ENCODE measurements around the gene EIF5AL1.
"Not testable (repeated sequence)": the region's sequence is repeated elsewhere in the genome, so short reads cannot be mapped to it uniquely, and the experiment has no call there.

Gene EIF5AL1

GRCh38 chr10:79494871-79495705 lies 17.2 kb upstream of the EIF5AL1 start:
- Histone ChIP-seq H3K4me1 (ENCODE audit: control insufficient read depth in 5 of 5, insufficient read depth in 5 of 5, low read length in 5 of 5) (peaks cover 3 to 23% (median 16%) of the 10 kb centered on the region in 5 donors), H3K4me3 (ENCODE audit: low read depth in 1 of 5, low read length in 5 of 5) (no peak overlapping the region), H3K27me3 (ENCODE audit: control insufficient read depth in 5 of 5, insufficient read depth in 4 of 5, low read length in 5 of 5) (no peaks in the 10 kb centered on the region), H3K27ac (ENCODE audit: low read depth, low read length) (no peak overlapping the region), H3K9ac (ENCODE audit: low read length in 5 of 5) (no peak overlapping the region), H3K36me3 (ENCODE audit: control insufficient read depth in 5 of 5, insufficient read depth in 5 of 5, low read length in 5 of 5) (no peaks in the 10 kb centered on the region), H3K9me3 (ENCODE audit: control insufficient read depth in 5 of 5, low read length in 5 of 5) (no peaks in the 10 kb centered on the region)

GRCh38 chr10:79495791-79496190 lies 16.5 kb upstream of the EIF5AL1 start:
- H3K9ac ChIP-seq (ENCODE audit: low read length in 5 of 5), result no peak overlapping the region
- H3K27ac ChIP-seq (ENCODE audit: low read depth, low read length), result no peak overlapping the region
- H3K9me3 ChIP-seq (ENCODE audit: control insufficient read depth in 5 of 5, low read length in 5 of 5), result no peaks in the 10 kb centered on the region
- H3K27me3 ChIP-seq (ENCODE audit: control insufficient read depth in 5 of 5, insufficient read depth in 4 of 5, low read length in 5 of 5), result no peaks in the 10 kb centered on the region
- peaks cover 3 to 16% (median 10%) of the 10 kb centered on the region in 5 donors for H3K4me1 ChIP-seq (ENCODE audit: control insufficient read depth in 5 of 5, insufficient read depth in 5 of 5, low read length in 5 of 5)
- no peaks in the 10 kb centered on the region for H3K36me3 ChIP-seq (ENCODE audit: control insufficient read depth in 5 of 5, insufficient read depth in 5 of 5, low read length in 5 of 5)
- no peak overlapping the region for H3K4me3 ChIP-seq (ENCODE audit: low read depth in 1 of 5, low read length in 5 of 5)

- Histone ChIP-seq H3K9ac (ENCODE audit: low read length in 5 of 5) (no peak overlapping the region), H3K4me1 (ENCODE audit: control insufficient read depth in 5 of 5, insufficient read depth in 5 of 5, low read length in 5 of 5) (peaks cover 0 to 9% (median 5%) of the 10 kb centered on the region in 5 donors), H3K36me3 (ENCODE audit: control insufficient read depth in 5 of 5, insufficient read depth in 5 of 5, low read length in 5 of 5) (no peaks in the 10 kb centered on the region), H3K27me3 (ENCODE audit: control insufficient read depth in 5 of 5, insufficient read depth in 4 of 5, low read length in 5 of 5) (no peaks in the 10 kb centered on the region), H3K27ac (ENCODE audit: low read depth, low read length) (no peak overlapping the region), H3K9me3 (ENCODE audit: control insufficient read depth in 5 of 5, low read length in 5 of 5) (no peaks in the 10 kb centered on the region), H3K4me3 (ENCODE audit: low read depth in 1 of 5, low read length in 5 of 5) (no peak overlapping the region)
Measured at GRCh38 chr10:79496896-79497295, 15.4 kb upstream of the EIF5AL1 start.

GRCh38 chr10:79498291-79498829 lies 14.0 kb upstream of the EIF5AL1 start:
- Histone ChIP-seq H3K36me3 (ENCODE audit: control insufficient read depth in 5 of 5, insufficient read depth in 5 of 5, low read length in 5 of 5) (no peaks in the 10 kb centered on the region), H3K4me3 (ENCODE audit: low read depth in 1 of 5, low read length in 5 of 5) (no peak overlapping the region), H3K4me1 (ENCODE audit: control insufficient read depth in 5 of 5, insufficient read depth in 5 of 5, low read length in 5 of 5) (peaks cover 0 to 5% (median 0%) of the 10 kb centered on the region in 5 donors), H3K27ac (ENCODE audit: low read depth, low read length) (no peak overlapping the region), H3K27me3 (ENCODE audit: control insufficient read depth in 5 of 5, insufficient read depth in 4 of 5, low read length in 5 of 5) (peaks cover 0 to 6% (median 0%) of the 10 kb centered on the region in 5 donors), H3K9ac (ENCODE audit: low read length in 5 of 5) (no peak overlapping the region), H3K9me3 (ENCODE audit: control insufficient read depth in 5 of 5, low read length in 5 of 5) (no peaks in the 10 kb centered on the region)

- H3K27me3 ChIP-seq (ENCODE audit: control insufficient read depth in 5 of 5, insufficient read depth in 4 of 5, low read length in 5 of 5), result peaks cover 0 to 7% (median 4%) of the 10 kb centered on the region in 5 donors
- no peak overlapping the region for H3K9ac ChIP-seq (ENCODE audit: low read length in 5 of 5)
- no peaks in the 10 kb centered on the region for H3K9me3 ChIP-seq (ENCODE audit: control insufficient read depth in 5 of 5, low read length in 5 of 5)
- H3K4me1 ChIP-seq (ENCODE audit: control insufficient read depth in 5 of 5, insufficient read depth in 5 of 5, low read length in 5 of 5), result peaks cover 0 to 5% (median 0%) of the 10 kb centered on the region in 5 donors
- no peak overlapping the region for H3K27ac ChIP-seq (ENCODE audit: low read depth, low read length)
- H3K36me3 ChIP-seq (ENCODE audit: control insufficient read depth in 5 of 5, insufficient read depth in 5 of 5, low read length in 5 of 5), result no peaks in the 10 kb centered on the region
- no peak overlapping the region for H3K4me3 ChIP-seq (ENCODE audit: low read depth in 1 of 5, low read length in 5 of 5)
Measured at GRCh38 chr10:79502561-79503309, 9.6 kb upstream of the EIF5AL1 start.

GRCh38 chr10:79503787-79504186 lies 8.5 kb upstream of the EIF5AL1 start:
- H3K4me1 ChIP-seq (ENCODE audit: control insufficient read depth in 5 of 5, insufficient read depth in 5 of 5, low read length in 5 of 5); H3K27ac ChIP-seq (ENCODE audit: low read depth, low read length); H3K4me3 ChIP-seq (ENCODE audit: low read depth in 1 of 5, low read length in 5 of 5); H3K9ac ChIP-seq (ENCODE audit: low read length in 5 of 5); H3K9me3 ChIP-seq (ENCODE audit: control insufficient read depth in 5 of 5, low read length in 5 of 5); H3K36me3 ChIP-seq (ENCODE audit: control insufficient read depth in 5 of 5, insufficient read depth in 5 of 5, low read length in 5 of 5); H3K27me3 ChIP-seq (ENCODE audit: control insufficient read depth in 5 of 5, insufficient read depth in 4 of 5, low read length in 5 of 5): not testable (repeated sequence)

GRCh38 chr10:79504483-79504882 lies 7.8 kb upstream of the EIF5AL1 start:
- not testable (repeated sequence) for H3K27ac ChIP-seq (ENCODE audit: low read depth, low read length); H3K9me3 ChIP-seq (ENCODE audit: control insufficient read depth in 5 of 5, low read length in 5 of 5); H3K9ac ChIP-seq (ENCODE audit: low read length in 5 of 5); H3K36me3 ChIP-seq (ENCODE audit: control insufficient read depth in 5 of 5, insufficient read depth in 5 of 5, low read length in 5 of 5); H3K4me3 ChIP-seq (ENCODE audit: low read depth in 1 of 5, low read length in 5 of 5); H3K27me3 ChIP-seq (ENCODE audit: control insufficient read depth in 5 of 5, insufficient read depth in 4 of 5, low read length in 5 of 5); H3K4me1 ChIP-seq (ENCODE audit: control insufficient read depth in 5 of 5, insufficient read depth in 5 of 5, low read length in 5 of 5)

GRCh38 chr10:79505328-79505727 lies 7.0 kb upstream of the EIF5AL1 start:
- not testable (repeated sequence) for H3K36me3 ChIP-seq (ENCODE audit: control insufficient read depth in 5 of 5, insufficient read depth in 5 of 5, low read length in 5 of 5); H3K9me3 ChIP-seq (ENCODE audit: control insufficient read depth in 5 of 5, low read length in 5 of 5); H3K9ac ChIP-seq (ENCODE audit: low read length in 5 of 5); H3K4me1 ChIP-seq (ENCODE audit: control insufficient read depth in 5 of 5, insufficient read depth in 5 of 5, low read length in 5 of 5); H3K27me3 ChIP-seq (ENCODE audit: control insufficient read depth in 5 of 5, insufficient read depth in 4 of 5, low read length in 5 of 5); H3K4me3 ChIP-seq (ENCODE audit: low read depth in 1 of 5, low read length in 5 of 5); H3K27ac ChIP-seq (ENCODE audit: low read depth, low read length)

- peaks cover 0 to 7% (median 4%) of the 10 kb centered on the region in 5 donors for H3K27me3 ChIP-seq (ENCODE audit: control insufficient read depth in 5 of 5, insufficient read depth in 4 of 5, low read length in 5 of 5)
- H3K27ac ChIP-seq (ENCODE audit: low read depth, low read length), result no peak overlapping the region
- no peaks in the 10 kb centered on the region for H3K9me3 ChIP-seq (ENCODE audit: control insufficient read depth in 5 of 5, low read length in 5 of 5)
- H3K9ac ChIP-seq (ENCODE audit: low read length in 5 of 5), result no peak overlapping the region
- H3K4me3 ChIP-seq (ENCODE audit: low read depth in 1 of 5, low read length in 5 of 5), result no peak overlapping the region
- peaks cover 0 to 5% (median 0%) of the 10 kb centered on the region in 5 donors for H3K4me1 ChIP-seq (ENCODE audit: control insufficient read depth in 5 of 5, insufficient read depth in 5 of 5, low read length in 5 of 5)
- no peaks in the 10 kb centered on the region for H3K36me3 ChIP-seq (ENCODE audit: control insufficient read depth in 5 of 5, insufficient read depth in 5 of 5, low read length in 5 of 5)
Measured at GRCh38 chr10:79505829-79506228, 6.5 kb upstream of the EIF5AL1 start.
